Umbilical cord (tissue), 2 donors: ENCODE data around the gene NCOA1. TPM values are rescaled to one million over a fixed set of nuclear protein-coding genes. Genes with fewer than 3 reads are reported as not detected.
"Not testable (repeated sequence)": the region's sequence is repeated elsewhere in the genome, so short reads cannot be mapped to it uniquely, and the experiment has no call there.

Source experiments
- DNase-seq: peaks from one replicate; pipeline ENCODE4 v3.0.0-alpha.2; 2015; ENCODE audit warnings: low spot score
- total RNA-seq: library from RNA; depleted of rRNA; stranded (reverse); fragments of >200 nt; gene quantifications from one replicate; pipeline ENCODE4 v1.2.3, GENCODE V29; 2014; ENCODE audit warnings: low replicate concordance; ENCODE audit not compliant: insufficient read depth

Gene NCOA1
- total RNA-seq: 34.9 TPM

- peak; percentile 94 for DNase-seq
Measured at GRCh38 chr2:24490690-24491541, at the start of gene NCOA1. Gene NCOA1 (plus strand): TSS chr2:24491254. CDS start chr2:24658678, 167,424 bp downstream.

- DNase-seq: no peak
Measured at GRCh38 chr2:24448797-24449196, 42.3 kb upstream of the NCOA1 start.

DNA sequence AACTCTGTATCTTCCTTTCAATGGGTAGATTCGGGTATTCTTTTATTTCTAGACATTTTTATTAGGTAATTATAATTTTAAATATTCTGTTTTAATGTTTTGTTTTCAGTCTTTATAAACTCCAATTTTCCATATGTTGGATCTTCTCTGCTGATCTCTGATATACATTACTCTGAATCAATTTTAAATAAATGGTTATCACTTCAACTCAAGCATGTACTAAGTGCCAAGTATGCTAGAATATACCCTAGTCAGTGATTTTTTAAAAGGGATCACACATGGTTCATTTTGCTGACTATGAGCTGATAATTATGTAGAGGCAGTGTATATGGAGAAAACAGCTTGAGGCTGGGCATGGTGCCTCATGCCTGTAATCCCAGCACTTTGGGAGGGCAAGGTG, 41.7 kb upstream of the NCOA1 start:
- no peak for DNase-seq

DNA sequence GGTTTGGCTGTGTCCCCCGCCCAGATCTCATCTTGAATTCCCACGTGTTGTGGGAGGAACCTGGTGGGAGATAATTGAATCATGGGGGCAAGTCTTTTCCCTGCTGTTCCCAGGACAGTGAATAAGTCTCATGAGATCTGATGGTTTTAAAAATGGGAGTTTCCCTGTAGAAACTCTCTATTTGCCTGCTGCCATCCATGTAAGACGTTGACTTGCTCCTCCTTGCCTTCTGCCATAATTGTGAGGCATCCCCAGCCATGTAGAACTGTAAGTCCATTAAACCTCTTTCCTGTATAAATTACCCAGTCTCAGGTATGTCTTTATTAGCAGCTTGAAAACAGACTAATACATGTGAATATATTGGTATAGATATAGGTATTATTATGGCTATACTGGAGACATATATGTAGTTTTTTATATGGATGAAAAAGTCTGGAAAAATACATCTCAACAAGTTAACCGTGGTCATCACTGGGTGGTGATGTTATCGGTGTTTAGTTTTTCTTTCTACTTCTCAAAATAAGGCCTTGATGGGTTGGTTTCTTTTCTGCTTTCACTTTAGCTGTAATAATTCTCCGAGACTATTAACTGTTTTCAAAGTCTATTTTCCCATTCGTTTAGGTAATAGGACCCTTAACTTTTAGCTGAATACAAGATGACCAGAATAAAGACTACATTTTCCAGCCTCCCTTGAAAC, 39.1 kb upstream of the NCOA1 start:
- DNase-seq: no peak

DNA sequence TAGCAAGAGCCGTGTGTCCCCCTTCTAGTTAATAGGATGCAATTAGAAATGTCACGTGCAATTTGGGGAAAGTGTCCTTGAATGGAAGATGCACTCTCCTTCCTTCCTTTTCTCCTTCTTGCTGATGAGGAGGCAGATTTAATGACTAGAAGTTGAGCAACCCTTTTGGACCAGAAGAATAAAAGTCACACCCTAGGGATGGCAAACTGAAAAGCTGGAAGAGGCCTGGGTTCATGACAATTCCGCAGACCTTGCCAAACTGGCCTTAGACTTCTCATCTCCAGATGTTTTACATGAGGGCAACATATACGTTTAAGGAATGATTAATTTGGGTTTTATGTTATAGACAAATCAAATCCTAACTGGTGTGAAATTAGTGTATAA, 38.6 kb upstream of the NCOA1 start:
- DNase-seq: no peak

- DNase-seq: no peak
Measured at GRCh38 chr2:24453379-24454073, 37.5 kb upstream of the NCOA1 start.

DNA sequence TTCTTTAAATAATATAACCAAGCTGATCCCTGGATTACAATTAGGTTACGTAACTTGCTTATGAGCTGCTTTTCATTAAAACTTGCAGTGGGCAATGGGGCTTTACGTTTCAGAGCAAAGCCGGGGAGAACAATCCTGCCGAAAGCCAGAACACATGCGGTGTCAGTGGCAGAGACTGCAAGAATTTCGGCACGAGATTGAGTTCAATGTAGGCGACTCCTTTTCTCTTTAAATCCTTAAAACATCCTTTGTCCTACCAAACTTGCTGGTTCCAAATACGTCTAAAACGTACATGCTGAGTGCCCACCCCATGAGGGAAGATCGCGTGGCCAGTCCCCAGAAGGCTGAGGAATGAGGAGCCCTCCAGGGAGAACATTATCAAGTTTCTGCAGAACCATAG, 36.8 kb upstream of the NCOA1 start:
- DNase-seq: peak; percentile 84

DNA sequence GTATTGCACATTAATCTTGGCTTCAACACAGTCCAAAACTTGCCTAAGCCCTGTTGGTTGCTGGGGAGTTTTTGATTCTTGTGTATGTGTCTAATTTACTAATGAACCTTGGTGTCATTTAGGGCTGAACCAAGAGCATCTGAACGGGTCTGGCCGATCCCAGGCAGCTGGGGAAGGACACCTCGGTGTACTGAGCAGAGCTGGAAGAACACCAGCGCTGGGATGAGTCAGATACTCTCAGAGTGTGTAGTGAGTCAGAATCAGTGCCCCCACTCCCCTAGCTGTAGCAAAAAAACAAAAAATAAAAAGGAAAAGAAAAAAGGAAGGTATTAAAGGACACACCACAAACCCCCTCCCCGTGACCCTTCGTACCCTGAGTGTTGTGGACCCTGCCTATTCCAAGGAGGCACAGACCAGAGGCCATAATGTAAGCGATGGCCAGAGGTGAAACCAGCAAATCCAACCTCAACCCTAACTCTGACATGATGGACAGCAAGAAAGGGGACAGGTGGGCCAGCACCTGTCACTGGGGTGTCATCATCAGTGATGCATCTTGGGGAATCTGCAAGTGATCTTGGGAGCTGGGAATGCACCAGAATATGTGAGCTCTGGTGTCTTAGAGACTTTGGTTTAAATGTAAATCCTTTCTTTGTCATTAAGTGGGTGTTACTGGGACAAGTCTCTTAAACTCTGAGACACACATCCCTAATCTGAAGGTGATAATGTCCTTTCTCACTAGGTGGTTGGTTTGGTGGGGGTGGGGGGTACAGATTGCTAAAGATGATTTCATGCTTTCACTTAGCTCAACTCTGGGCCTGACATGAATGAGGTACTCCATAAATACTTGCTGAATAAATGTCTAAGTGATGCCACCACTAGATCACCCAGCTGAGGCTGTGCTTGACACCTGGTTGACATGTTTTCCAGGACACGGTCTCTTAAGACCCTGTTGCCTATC, 34.2 kb upstream of the NCOA1 start:
- DNase-seq: peak; percentile 86

DNA sequence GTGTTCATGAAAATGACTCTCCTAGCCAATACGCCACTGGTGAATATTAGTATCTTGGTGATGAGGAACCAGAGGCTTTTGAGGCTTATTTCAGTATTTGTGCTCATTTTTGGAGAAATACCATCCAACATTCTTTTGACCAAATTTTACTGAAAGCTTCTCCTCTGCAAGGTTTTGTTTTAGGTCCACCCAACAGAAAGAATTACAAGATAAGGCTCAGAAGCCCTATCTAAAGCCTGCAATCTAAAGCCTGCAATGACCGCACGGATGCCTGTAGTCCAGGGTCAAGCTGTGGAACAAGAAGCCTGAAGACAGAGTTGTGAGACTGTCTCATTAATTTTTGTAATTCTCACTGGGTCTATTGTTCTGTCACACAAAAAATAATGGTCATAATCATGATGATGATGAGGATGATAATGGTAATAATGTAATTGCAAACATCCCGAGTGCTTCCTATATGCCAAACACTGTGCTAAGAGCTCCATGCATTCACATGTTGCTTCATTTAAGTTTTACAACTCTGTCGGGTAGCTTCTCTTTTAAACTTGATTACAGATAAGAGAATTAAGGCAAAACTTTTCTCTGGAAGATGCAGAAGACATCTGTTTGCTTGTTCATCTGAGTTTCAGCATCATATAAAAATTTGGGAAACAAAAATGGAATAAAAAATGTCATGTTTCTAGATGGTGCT, 33.2 kb upstream of the NCOA1 start:
- peak; percentile 80 for DNase-seq

- no peak for DNase-seq
Measured at GRCh38 chr2:24459224-24460161, 31.6 kb upstream of the NCOA1 start.

GRCh38 chr2:24461685-24462084, 29.4 kb upstream of the NCOA1 start:
- peak; percentile 78 for DNase-seq

- no peak for DNase-seq
Measured at GRCh38 chr2:24463271-24463670, 27.8 kb upstream of the NCOA1 start.

DNA sequence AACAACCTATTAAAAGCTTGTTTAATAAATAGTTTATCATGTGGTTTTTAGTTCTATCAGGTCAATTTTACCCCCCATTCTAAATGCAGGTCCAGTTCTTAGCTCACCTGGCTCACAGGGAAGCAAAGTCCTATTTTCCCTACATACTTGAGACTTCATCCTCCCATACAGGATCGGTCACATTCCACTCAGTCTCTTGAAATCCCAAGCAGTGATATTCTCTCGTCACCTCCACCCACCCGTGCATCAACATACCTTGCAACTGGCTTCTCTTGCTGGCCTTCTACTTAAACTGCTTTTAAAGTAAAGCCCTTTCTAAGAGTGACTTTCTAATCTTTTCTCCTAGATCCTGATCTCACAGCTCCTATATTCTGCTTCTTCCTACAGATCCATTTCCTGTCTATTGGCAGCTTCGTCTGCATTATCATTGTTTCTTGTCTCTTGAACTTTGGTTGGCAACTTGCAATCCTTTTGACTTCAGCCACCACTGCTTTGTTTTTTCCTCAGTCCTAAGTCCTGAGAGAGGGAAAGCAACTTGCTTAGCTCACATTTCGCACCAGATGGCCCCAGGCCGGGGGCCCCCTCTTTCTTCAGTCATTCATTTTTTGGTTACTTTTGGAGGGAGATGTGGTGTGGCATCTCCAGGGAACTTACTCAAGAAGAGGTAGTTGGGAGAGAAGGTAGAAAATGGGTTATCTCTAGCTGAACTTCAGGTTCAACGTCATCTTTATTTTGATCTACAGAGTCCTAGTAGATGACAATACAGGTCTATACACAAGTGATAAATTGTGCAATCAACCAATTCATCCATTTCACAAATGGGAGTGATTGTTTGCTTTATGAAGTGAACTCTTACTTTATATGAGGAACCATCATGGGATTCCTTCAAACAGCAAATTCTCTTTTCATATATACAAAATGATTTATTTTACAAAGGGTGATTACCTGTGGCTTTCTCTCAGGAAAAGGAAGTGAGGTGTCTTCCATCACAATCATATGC, 23.9 kb upstream of the NCOA1 start:
- no peak for DNase-seq

DNA sequence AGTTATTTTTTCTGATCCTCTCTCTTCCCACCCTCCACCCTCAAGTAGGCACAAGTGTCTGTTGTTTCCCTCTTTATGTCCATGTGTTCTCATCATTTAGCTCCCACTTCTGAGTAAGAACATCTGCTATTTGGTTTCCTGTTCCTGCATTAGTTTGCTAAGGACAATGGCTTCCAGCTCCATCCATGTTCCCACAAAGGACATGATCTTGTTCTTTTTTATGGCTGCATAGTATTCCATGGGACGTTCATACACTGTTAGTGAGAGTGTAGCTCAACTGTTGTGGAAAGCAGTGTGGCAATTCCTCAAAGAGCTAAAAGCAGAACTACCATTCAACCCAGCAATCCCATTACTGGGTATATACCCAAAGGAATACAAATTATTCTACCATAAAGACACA, 22.6 kb upstream of the NCOA1 start:
- not testable (repeated sequence) for DNase-seq

DNA sequence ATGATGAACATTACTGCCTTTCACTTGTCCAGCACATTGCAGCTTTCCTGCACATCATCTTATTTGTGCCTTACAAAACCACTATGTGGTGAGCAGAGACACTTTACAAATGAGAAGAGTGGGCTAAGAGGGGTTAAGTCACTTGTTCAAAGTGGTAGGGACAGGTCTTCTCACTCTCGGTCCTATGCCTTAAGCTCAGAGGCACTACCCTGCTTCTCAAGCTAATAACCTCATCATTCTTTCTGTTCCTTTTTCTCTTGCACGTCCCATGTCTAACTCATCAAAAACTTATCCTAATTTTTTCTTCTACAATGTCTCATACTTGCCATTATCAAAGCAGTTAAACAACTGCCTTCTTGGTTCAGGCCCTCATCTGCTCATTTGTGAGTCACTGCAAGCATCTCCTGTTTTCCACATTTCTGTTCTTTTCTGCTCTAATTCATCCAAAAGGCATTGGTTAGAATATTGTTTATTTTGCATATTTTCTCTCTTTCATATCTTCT, 21.9 kb upstream of the NCOA1 start:
- no peak for DNase-seq

DNA sequence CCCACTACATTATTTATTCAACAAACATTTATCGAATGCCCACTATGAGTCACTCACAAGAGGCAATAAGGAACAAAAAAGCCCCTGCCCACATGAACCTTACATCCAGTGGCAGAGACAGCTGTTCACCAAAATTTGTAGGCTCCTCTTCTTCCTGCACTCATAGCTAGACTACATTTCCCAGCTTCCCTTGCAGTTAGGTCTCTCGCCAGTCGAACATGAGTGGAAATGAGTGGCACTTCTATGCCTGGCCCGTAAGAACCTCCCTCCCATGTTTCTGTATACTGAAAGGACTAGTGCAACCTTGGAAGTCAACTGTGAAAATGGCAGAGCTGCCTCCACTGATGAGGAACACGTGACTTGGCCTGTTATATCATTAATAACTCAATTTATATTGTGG, 19.4 kb upstream of the NCOA1 start:
- DNase-seq: no peak

- no peak for DNase-seq
Measured at GRCh38 chr2:24472416-24472815, 18.6 kb upstream of the NCOA1 start.

GRCh38 chr2:24473626-24474025, 17.4 kb upstream of the NCOA1 start:
- DNase-seq: no peak
